ENCODE measurements around the gene FMO2. TPM values are rescaled to one million over a fixed set of nuclear protein-coding genes. Genes with fewer than 3 reads are reported as not detected.

FMO2 gene
- total and polyA plus RNA-seq, 2 of the 8 experiments (the other 6 are each of a cell fraction or from before 2014, with no cell fraction given), result not detected

GRCh38 chr1:171166361-171166760 lies 18.7 kb upstream of the FMO2 start:
- no peak overlapping the region for H3K27ac ChIP-seq (ENCODE audit: low read depth, low read length)
- no peak overlapping the region for H2BK12ac ChIP-seq (ENCODE audit: low read depth, low read length)
- H2BK15ac ChIP-seq (ENCODE audit: low read length), result no peak overlapping the region
- no peak overlapping the region for H3K9ac ChIP-seq (replicated peaks in 1 of 4; ENCODE audit: extremely low read depth in 1 of 4, low read depth in 3 of 4, low read length in 3 of 4)
- peaks cover 3% of the 10 kb centered on the region; the same call in 1 of the 2 replicates for H3K23me2 ChIP-seq (ENCODE audit: low read depth, low read length)
- H3K14ac ChIP-seq (ENCODE audit: insufficient read length), result no peak overlapping the region
- H3K36me3 ChIP-seq (ENCODE audit: control insufficient read depth in 2 of 4, insufficient read depth in 4 of 4, low read length in 3 of 4), result no peaks in the 10 kb centered on the region
- 93% methylated on average over 2 of the region's 2 CpGs; no CpG with 5 or more reads in 1 of the 2 experiments for WGBS, 2 experiments (ENCODE audit: extremely low coverage in 1 of 2, insufficient coverage in 1 of 2, insufficient read length in 1 of 2, insufficient replicate concordance in 2 of 2, low coverage in 1 of 2, low lambda C conversion rate in 2 of 2, missing lambda C conversion rate in 1 of 2)
- TF ChIP-seq BRCA1 (IDR thresholded peaks at IDR 0.05; ENCODE audit: low read depth, low read length), result no peak
- TF ChIP-seq CTCF (IDR thresholded peaks at IDR 0.05; ENCODE audit: control extremely low read depth in 1 of 3, insufficient read depth in 1 of 3, low read depth in 1 of 3, low read length in 3 of 3), result no peak
- TF ChIP-seq POU5F1 (IDR thresholded peaks at IDR 0.05; ENCODE audit: low read depth, low read length), result no peak
- no peak for TF ChIP-seq SUZ12 (IDR thresholded peaks at IDR 0.05; ENCODE audit: low read length)
- no peak for TF ChIP-seq NRF1 (IDR thresholded peaks at IDR 0.05; ENCODE audit: low read depth, low read length)
- TF ChIP-seq CBX8 (IDR thresholded peaks at IDR 0.05; ENCODE audit: borderline replicate concordance, low read depth, low read length), result no peak
- TF ChIP-seq JUN (IDR thresholded peaks at IDR 0.05; ENCODE audit: low read depth, low read length), result no peak
- no peak for TF ChIP-seq SP4 (IDR thresholded peaks at IDR 0.05; ENCODE audit: low read length)
- TF ChIP-seq ZNF274 (IDR thresholded peaks at IDR 0.05; ENCODE audit: borderline replicate concordance, extremely low read depth, low read length), result no peak
- no peak for TF ChIP-seq HDAC6 (IDR thresholded peaks at IDR 0.05; ENCODE audit: low read depth, low read length)
- no peak for TF ChIP-seq RAD21 (IDR thresholded peaks at IDR 0.05 in 1 of 2, conservative IDR thresholded peaks at IDR 0.05 in 1 of 2; ENCODE audit: low read depth in 2 of 2, low read length in 2 of 2)
- no peak for FAIRE-seq
- no peaks in the 10 kb centered on the region for H3K79me1 ChIP-seq (ENCODE audit: low read depth, low read length)
- no peak overlapping the region for H3K23ac ChIP-seq (ENCODE audit: insufficient read length)
- no peaks in the 10 kb centered on the region for H3K9me3 ChIP-seq (ENCODE audit: insufficient read depth in 2 of 2, low read depth in 1 of 2, low read length in 1 of 2)
- H2BK20ac ChIP-seq (ENCODE audit: low read length), result no peak overlapping the region
- no peaks in the 10 kb centered on the region; a peak in 1 of 7 replicates for H3K4me1 ChIP-seq (replicated peaks in 1 of 4; ENCODE audit: control insufficient read depth in 3 of 4, insufficient read depth in 4 of 4, low read length in 3 of 4)
- no peak overlapping the region for H3K56ac ChIP-seq (replicated peaks; ENCODE audit: insufficient read length, low read depth, low read length)
- H2BK120ac ChIP-seq (replicated peaks; ENCODE audit: low read depth, low read length), result no peak overlapping the region
- no peak overlapping the region for H3K18ac ChIP-seq (ENCODE audit: extremely low read depth, low read length)
- no peak overlapping the region for H4K8ac ChIP-seq (ENCODE audit: extremely low read depth, insufficient read depth, low read length)
- H2AFZ ChIP-seq (ENCODE audit: low read length), result no peak overlapping the region
- H3K4me3 ChIP-seq (ENCODE audit: extremely low read depth in 1 of 4, insufficient read depth in 2 of 4, low read depth in 3 of 4, low read length in 4 of 4), result no peak overlapping the region
- H3K4ac ChIP-seq (replicated peaks; ENCODE audit: insufficient read length, low read depth, low read length), result no peak overlapping the region
- ChIA-PET CTCF (ENCODE audit: partially characterized antibody) (interaction anchor here (0.8 to 1.5 kb wide), 2 partner anchors 60 to 202 kb away, joined by 3 read pairs; no protein-coding TSS in a partner anchor), POLR2A (ENCODE audit: partially characterized antibody) (no interaction called here)
- H2AK5ac ChIP-seq (ENCODE audit: low read depth, low read length), result no peak overlapping the region
- no peaks in the 10 kb centered on the region for H3K79me2 ChIP-seq (ENCODE audit: control insufficient read depth in 1 of 2, insufficient read depth in 2 of 2, low read length in 2 of 2)
- H3K27me3 ChIP-seq (replicated peaks in 1 of 4; ENCODE audit: control insufficient read depth in 3 of 4, extremely low read depth in 1 of 4, insufficient read depth in 3 of 4, low read length in 3 of 4), result no peaks in the 10 kb centered on the region
- no peak overlapping the region for H4K91ac ChIP-seq (replicated peaks; ENCODE audit: insufficient read length, low read length)
- H4K5ac ChIP-seq (ENCODE audit: insufficient read length, low read depth, low read length), result no peak overlapping the region
- no peaks in the 10 kb centered on the region for H4K20me1 ChIP-seq (replicated peaks in 1 of 2; ENCODE audit: control insufficient read depth in 1 of 2, insufficient read depth in 2 of 2, low read length in 2 of 2)
- DNase-seq (ENCODE audit: low read depth in 1 of 2, low spot score in 2 of 2), result no peak
- no peak overlapping the region for H3K4me2 ChIP-seq (ENCODE audit: insufficient read depth in 1 of 2, low read depth in 2 of 2, low read length in 2 of 2)
- H2BK5ac ChIP-seq (ENCODE audit: low read depth, low read length), result no peak overlapping the region

Data from H1 (cell line).